Amniotic stem cell (primary cell): Measurements from ENCODE around the gene LST1.
"Not testable (repeated sequence)": the region's sequence is repeated elsewhere in the genome, so short reads cannot be mapped to it uniquely, and the experiment has no call there.

Experiments
- DNase-seq: peaks from one replicate; lab custom pipeline; 2025; lab: John Stamatoyannopoulos, UW

LST1 gene

DNA sequence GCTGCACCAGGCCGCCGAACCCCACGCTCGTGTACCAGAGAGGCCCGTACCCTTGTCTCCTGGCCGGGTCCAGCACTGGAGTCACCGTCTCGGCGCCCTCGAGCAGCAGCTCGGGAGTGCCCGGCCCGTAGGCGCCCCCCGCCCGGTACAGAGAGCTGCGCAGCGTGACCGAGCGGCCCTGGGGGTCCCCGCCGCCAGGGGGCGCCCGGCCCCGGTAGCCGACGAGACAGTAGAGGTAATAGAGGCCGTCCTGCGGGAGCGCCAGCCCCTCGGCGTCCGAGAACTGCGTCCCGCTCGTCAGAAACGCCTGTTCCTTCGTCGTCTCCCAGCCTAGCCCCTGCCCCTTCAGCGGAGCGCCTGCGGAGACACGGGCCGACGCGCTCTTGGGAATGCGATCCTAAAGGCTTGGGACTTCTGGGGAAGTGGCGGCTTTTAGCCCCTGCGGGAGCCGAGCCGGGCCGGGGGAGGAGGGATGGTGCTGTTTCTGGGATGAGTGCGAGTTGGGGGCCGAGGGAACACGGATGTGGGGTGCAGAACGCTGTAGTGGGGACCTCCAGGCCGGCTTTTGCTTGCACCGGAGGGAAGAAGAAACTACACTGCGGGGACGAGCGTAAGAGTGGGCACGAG is 5.2 kb upstream of the LST1 start:
- peak; percentile 43 for DNase-seq

DNA sequence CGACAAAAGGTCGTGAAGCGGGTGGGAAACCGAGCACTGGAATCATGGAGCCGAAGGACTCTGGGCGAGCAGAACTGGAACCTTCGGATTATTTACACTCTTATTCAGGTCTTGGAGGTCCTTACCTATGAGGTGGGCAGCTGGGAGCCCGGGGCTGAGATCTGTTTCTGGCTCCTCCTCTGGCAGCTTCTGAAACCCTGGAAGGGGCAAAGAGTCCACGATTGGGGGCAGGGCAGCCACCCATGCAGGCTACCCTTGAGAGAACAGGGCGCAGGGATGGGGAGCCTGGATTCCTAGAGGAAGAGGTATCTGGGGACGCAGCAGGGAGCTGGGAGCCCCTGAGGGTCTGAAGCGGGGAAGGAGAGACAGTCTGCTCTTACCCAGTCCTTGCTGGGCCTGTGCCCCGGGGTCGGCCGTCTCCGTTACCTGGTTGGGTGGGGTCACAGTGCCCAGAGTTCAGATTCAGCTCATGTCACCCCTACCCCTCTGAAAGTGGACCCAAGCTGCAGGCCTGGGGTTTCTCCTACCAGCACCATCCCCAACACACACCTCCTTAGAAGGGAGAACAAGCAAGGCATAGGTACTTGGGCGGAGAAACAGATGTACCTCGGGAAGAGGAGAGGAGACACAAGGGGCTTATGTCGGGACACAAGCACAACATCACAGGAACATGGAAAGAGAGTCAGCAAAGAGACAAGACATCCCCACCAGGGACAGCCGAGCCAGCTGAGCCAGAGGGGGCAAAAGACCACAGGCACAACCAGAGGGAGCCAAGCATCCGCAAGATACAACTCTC is 4.4 kb upstream of the LST1 start:
- no peak for DNase-seq

DNA sequence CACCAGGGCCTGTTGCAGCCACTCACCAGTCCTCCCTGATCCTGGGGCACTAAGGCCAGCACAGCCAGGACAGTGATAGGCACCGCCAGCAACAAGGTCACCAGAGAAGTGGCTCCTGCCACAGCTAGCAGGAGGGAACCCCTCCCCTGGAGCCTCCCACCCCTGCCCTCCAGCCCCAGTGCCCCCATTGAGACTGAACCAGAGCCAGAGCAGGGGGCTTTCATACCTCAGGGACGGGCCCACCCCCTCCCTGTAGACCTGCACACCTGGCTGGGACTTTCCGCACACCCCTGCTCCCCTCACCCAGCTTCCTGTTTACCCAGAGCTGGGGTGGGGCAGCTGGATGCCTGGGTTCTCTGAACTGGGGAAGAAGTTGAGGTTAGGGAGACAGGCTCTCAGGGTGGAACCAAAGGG is 3.8 kb upstream of the LST1 start, which contains the start of gene LTB:
LTB (minus strand) TSS at position 195 of the 414 bp plus-strand sequence; CDS start at position 188, 7 bp downstream.
- no peak for DNase-seq

DNA sequence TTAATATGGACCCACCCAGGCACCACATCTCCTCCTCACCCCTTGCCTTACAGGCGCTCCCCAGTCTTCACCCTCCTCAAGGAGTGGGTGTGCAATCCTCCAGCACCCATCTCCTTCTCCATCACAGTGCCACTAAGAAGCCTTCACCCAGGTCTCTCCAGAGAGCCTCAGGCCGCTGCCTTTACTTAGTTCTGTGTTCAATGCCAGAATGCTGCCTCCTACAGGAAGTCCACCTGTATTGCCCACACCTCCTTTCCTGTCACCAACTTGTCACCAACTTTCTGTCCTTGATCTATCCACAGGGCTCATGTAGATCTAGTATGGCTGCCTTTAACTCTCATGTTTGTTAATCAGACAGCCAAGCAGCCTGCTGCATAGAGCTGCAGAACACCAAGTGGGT is 586 bp upstream of the LST1 start:
- DNase-seq, result no peak

DNA sequence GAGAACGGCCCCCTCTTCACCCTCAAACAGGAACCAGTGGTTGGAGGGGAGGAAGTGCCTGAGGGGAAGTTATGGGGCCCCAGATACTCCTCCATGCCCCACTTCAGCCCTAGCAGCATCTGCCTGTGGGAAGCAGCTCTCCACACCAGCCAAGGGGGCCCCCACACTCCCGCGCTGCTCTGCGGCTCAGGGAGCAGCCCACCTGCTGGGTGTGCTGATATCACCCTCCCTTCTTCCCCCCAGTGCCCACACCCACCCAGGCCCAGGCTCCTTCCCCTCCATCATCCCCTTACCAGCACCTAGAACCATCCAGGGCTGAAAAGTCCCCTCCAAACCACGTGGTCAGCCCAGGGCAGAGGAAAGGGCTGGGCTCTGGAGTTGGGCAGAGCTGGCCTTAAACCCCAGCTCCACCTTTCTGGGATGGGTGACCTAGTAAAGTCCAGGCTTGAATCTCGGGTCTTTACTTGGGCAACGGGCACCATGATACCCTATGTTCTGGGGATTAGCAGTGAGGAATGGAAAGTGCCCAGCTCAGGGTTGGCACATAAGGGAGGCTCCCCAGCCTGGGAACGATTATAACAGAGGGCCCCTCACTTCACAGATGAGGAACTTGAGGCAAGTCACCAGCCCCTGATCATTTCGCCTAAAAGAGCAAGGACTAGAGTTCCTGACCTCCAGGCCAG is 663 bp downstream of the LST1 start:
- DNase-seq, result no peak

DNA sequence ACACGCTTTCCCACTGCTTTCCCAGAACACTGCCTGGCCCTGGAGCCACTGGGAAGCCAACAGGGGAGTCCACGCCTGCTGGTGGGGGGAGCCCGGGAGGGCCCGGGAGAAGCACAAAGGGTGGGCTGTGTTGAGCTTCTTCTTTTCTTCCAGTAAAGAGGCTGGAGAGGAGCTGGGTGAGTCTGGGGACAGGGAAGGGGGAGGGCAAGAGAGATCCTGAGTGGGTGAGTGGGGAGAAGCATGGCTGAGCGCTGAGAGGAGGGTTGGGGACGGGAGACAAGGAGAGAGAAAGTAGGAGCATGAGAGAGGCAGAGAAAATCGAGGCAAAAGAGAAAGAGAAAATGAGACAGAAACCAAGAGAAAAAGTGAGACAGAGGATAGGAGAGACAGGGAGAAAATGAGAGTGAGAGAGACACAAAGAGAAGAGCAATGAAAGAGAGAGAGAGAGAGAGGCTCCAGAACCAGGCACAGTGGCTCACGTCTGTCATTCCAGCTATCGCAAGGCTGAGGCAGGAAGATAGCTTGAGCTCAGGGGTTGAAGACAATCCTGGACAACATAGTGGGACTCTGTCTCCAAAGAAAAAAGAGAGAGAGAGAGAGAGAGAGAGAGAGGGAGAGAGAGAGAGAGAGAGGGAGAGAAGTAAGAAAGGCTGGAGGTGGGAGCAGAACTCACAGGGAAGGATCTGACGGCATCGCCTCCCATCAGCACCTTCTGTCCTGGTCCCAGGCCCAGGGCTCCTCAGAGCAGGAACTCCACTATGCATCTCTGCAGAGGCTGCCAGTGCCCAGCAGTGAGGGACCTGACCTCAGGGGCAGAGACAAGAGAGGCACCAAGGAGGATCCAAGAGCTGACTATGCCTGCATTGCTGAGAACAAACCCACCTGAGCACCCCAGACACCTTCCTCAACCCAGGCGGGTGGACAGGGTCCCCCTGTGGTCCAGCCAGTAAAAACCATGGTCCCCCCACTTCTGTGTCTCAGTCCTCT is 2.0 kb downstream of the LST1 start:
- no peak for DNase-seq

DNA sequence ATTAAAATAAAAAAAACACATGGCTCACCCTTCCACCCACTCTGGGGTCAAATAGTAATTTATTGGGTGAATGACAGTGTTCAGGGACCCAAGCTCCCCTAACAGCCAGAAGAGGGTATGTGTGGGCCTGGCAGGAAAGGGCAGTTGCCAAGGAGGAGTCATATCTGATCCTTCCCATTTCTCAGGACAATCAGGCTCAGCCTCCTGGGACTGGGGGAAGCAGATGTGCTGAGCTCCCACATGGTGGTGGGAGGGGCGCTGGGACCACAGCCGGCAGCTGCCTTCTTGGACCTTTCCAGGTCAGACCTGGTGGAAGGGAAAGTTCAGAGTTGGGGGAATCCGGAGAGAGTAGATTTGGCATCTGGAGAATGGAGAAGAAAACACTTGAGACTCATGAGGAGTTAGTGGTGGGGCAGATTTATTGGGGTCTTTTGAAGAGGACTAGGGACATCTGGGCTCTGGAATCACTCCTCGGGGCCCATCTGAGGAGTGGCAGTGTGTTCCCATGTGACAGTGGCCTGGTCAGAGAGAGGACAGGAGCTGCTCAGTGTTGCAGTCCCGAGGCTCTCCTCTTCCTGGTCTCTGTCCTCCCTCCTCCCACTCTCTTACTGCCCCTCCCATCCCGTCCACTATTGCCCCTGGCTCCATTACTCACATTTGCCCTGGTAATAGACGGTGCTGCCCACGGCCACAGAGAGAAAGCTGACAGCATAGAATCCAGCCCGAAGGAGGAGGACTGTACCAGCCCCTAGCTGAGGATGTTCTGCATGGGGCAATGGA is 3.0 kb downstream of the LST1 start:
- DNase-seq, result no peak

DNA sequence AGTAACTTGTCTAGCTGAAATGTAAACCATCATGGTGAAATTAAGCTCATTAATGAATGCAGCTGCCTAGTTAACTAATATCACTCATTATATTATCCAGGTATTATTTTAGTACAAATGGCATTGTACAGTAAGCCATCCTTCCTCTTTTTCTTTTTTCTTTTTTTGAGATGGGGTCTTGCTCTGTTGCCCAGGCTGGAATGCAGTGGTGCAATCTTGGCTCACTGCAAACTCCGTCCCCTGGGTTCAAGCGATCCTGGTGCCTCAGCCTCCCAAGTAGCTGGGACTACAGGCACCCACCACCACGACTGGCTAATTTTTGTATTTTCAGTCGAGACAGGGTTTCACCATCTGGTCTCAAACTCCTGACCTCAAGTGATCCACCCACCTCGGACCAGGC is 4.6 kb downstream of the LST1 start:
- DNase-seq, result not testable (repeated sequence)

DNA sequence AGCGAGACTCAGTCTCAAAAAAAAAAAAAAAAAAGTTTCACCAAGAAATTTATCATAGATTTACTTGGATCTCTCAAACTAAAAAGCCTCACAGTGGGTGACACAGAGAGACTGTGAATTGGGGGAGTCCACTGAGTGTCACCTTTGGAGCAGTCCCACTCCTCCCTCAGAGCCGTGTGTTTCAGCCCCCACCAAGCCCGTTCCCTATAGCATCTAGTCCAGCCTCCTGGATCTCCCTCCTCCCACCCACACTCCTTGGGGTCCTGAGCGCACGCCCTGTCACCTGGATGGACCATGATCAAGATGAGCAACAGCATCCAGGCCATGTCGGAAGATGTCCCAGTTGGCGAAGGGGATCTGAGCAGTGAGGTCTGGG is 6.3 kb downstream of the LST1 start:
- DNase-seq, result no peak

DNA sequence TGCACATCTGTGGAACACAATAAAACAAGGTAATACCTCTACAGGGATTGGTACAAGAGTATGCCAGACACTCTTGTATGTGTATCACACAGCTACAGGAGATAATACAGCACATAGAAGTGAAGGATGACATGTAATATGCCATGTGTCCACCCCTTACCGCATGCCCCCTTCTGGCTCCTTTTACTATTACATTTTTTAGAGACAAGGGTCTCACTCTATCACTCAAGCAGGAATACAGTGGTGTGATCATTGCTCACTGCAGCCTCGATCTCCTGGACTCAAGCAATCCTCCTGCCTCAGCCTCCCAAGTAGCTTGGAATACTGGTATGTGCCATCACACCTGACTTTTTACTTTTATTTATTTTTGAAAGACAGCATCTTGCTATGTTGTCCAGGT is 10.9 kb downstream of the LST1 start:
- no peak for DNase-seq

DNA sequence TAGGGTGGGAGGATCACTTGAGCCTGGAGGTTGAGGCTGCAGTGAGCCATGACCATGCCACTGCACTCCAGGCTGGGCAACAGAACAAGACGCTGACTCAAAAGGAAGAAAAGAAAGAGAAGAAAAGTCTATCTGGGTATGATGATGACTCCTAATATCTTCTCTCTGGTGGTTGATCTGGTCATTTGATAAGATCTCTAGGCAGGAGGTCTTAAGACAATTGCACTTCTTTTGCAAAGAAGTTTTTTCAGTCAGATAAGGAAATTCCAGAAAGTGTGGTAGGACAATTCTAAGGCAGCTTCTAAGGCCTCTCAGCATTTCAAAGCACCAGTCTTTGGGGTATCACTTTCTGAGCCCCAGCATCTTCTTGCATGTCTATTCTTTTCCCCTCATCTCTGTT is 21.2 kb downstream of the LST1 start:
- no peak for DNase-seq

DNA sequence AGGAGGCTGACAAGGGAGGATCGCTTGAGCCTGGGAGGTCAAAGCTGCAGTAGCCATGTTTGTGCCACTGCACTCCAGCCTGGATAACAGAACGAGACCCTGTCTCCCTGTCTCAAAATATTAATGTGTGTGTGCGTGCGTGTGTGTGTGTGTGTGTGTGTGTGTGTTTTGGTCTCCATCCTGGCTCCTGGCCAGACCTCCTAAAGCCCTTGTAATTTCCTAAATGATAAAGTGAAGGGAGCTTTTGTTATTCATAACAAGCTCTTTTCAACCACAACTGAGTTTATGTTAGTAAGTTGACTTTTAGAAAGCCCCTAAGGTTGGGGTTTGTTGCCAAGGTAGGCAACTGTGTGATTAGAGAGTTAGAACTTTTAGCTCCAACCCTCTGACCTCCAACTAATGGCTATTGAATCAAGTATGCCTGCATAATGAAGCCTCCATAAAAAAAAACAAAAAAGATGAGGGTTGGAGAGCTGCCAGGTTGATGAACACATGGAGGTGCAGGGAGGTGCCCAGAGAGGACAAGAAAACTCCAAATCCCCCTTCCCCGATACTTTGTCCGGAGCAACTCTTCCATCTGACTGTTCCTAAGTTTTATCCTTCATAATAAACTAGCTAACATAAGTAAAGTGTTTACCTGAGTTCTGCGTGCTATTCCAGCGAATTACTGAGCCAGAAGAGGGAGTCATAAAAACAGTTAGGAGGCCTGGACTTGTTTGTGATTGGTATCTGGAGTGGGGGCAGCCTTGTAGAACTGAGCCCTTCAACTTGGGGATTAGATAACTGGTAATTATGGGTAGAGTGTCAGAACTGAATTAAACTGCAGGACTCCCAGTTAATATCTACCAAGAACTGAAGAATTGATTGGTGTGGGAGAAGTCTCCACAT is 23.7 kb downstream of the LST1 start:
- no peak for DNase-seq

DNA sequence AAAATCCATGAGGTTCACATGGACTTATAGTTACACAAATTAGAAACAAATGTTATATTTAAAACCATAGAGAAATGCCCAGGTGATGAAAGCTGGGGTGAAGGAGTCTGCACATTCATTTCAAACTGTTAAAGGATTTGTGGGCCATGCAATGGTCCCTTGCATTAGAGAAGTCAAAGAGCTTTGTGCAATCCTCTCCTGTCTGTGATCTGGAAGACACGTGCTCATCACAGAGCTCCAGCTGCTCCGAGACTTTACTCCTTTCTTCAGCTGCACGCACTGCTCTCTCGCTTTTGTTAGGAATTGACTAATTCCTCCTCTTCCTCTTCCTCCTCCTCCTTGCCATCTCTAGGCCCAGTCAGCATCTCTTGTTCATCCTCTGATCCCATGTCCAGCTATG is 24.9 kb downstream of the LST1 start:
- DNase-seq, result no peak

DNA sequence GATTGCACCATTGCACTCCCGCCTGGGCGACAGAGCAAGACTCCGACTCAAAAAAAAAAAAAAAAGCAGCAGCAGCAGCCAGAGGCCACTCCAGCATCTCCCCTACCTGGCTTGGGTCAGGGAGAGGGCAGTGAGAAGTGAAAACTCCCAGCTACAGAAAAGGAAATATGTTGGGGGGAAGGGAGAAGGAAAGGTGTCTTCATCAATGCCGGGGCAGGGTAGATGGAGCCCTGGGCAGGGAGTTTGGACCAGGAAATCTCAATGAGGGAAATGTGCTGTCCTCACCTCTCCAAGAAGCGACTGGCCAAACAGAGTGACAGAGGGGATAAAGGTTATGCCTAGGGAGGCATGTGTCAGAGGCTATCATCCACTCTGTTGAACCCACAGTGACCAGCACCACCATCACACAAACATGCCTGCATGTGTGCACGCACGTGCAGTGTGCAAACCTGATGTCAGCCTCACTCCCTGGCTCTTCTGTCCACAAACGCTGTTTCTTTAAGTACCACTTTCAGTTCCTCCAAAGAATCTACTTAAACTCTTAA is 28.1 kb downstream of the LST1 start:
- DNase-seq, result no peak

DNA sequence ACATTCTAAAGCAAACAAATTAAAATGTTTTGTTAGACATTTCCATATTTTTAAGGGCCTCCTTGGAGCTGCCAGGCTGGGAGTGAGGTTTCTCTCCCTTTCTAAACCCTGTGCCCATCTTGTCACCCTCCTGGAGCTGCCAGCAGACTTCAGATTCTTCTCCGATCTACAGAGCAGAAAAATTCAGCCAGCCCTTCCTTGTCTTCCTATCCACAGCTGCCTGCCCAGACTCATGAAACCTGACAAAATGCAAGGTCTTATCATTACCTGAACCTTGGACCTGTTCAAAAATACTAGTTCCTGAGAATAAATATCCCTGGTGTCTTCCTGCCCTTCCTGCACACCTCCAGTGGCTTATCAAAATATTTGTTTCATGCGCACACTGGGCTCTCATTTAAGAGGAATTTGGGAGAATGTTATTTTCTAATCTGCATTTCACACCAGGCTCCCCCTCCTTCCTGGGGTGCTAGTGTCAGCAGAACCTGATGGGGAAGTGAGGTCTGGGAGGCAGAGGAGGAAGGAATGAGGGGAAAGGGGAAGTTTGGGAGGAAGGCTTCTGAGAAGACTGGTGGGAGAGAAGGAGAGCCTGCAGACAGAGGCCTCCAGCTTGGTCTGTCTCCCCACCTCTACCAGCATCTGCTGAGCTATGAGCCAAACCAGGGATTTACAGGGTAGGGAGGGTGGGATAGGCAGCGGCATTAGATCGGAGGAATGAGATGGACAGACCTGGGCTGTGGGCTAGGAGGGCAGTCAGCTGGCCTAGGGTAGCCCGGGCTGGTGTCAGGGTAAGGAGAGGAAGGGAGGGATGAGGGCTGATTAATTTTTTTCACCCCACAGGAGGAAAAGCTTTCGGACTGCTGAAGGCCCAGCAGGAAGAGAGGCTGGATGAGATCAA is 28.9 kb downstream of the LST1 start, which contains the start of gene AIF1:
AIF1 (plus strand) TSS at position 551 of the 895 bp plus-strand sequence; CDS start at position 647, 96 bp downstream.
- DNase-seq, result no peak

DNA sequence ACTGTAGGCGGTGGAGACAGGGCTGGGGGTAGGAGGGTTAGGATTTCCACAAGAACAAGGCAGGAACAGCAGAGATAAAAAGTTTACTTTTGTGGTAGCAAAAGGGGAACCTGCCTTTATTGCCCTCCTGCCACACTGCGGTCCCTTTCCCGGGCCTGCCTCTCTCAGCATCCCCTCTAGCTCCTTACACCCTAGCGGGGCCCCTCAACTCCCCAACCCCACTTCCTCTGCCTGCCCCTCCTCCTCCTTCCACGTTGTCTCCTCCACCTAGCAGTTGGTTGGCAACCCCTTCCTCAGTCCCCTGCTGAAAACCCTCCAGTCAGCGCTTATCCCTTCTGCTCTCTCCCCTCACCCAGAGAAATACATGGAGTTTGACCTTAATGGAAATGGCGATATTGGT is 29.7 kb downstream of the LST1 start:
- DNase-seq, result no peak

DNA sequence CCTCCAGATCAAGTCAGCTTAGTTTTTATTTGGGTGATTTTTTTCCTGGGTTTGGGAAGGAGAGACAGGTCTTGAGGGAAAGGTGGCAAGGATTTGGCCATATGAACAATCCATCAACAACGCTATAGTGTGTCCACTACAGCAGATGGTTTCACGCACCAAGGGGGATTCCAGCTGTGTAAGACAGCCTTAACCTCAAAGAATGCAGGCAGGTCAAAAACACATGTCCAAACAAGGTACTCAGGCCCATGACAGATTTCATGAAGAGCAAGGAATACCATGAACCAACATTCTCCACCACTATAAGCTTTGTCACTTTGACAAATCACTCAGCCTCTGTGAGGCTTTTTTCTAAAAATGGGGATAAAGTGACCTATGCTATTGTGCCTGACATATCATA is 30.9 kb downstream of the LST1 start:
- DNase-seq, result no peak

DNA sequence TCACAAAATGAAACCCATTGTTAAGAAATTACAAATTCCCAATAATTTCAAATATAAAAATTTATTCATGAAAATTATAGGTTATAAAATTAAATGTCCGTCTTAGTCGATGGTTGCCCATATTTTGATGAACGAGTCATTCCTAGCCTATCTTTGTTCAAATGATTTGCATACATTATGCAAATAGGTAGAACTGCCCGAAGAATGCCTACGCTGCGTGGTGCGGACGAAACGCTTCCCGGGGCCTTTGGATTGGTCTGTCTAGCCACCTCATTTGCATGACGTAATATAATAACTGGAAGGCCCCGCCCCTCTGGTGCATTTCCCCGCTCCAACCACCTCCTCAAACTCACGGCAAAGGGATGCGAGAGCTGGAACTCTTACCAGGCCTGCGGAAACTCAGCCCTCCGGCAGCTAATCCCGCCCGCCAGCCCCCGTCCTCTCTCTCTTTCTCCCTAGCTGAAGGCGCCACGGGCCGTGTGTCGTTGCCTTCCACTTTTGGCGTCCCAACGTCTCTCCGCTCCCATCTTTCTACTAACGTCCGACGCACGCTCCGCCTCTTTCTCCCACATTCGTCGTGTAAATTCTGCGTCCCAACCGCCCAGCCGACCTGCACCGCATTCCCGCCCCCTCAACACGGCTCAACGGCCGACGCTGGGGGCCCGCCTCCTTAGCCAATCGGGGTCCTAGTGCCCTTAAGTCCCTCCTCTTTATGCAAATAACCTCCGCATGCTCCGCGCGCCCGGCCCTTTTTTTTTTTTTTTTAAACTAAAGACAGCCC is 33.9 kb downstream of the LST1 start:
- DNase-seq, result peak; percentile 99
